ENCODE measurements around the gene ELP1. TPM values are rescaled to one million over a fixed set of nuclear protein-coding genes. Genes with fewer than 3 reads are reported as not detected.
"Not testable (repeated sequence)": the region's sequence is repeated elsewhere in the genome, so short reads cannot be mapped to it uniquely, and the experiment has no call there.

Gene ELP1
- total RNA-seq, 1 donor from 2014 or later, result 10.4 TPM

- DNase-seq (ENCODE audit: low spot score) (no peak), ATAC-seq (no peak)
These were observed 74.3 kb downstream of the ELP1 start for GRCh38 chr9:108859459-108860114.

GRCh38 chr9:108857572-108857971, 76.4 kb downstream of the ELP1 start:
- DNase-seq (ENCODE audit: low spot score) (no peak), ATAC-seq (no peak)

DNA sequence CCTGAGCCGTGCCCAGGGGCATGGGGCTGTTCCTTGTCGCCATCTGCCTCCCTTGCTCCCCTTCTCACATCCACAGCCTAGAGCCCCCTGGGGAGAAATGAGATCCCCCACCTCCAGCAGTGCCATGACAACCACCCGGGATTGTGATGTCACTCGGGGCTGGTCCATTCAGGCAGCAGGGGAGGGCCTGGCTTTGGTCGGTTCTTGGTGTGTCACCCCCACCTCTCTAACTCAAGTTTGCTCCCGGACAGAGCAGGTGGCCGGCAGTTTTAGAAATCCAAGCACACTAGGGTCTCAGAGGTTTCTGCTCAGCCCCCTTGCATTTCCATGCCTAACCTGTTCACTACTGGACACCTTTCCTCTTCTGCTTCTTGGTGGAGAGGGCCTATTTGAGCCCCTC, 78.0 kb downstream of the ELP1 start, which contains the start of gene ACTL7B:
Gene ACTL7B, minus strand, starts transcription at position 99 of the 400 bp plus-strand sequence. Its CDS starts 56 bp downstream, at position 43.
- ATAC-seq (no peak), DNase-seq (ENCODE audit: low spot score) (no peak)

DNA sequence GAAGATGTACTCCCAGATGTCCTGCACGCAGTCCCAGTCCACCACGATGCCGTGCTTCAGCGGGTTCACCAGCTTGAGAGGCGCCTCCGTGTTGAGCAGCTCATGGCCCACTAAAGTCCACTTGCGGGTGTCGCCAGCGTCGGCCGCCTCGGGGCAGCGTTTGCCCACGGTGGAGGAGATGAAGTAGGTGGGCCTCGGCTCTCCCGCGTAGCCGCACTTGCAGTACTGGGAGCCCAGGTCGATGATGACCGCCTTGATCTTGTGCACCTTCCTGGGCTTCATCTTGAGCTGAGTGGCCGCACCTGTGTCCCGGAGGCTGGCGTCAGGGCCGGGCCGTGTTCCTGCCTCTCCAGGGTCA, 78.4 kb downstream of the ELP1 start:
- DNase-seq (ENCODE audit: low spot score), result no peak
- no peak for ATAC-seq

- DNase-seq (ENCODE audit: low spot score) (no peak), ATAC-seq (no peak)
These were observed 79.0 kb downstream of the ELP1 start for GRCh38 chr9:108854641-108855528.

DNA sequence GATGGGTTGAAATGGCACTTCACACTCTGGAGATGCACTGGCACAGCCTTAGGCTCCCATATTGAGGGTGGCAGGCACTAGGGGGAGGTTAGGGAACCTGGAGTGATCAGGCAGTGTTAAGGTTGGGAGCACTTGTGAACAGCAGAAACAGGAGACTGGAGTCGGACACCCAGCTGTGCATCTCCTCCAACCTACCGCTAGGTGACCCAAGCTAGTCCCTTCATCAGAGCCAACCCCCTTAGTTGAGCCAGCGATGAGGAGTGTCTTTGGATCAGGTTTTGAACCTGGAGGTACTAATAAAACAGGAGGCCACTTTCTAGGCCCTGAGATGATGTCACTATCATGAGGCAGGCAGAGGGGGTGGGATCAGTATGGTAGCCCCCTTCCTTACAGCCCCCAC, 79.8 kb downstream of the ELP1 start:
- DNase-seq (ENCODE audit: low spot score) (no peak), ATAC-seq (no peak)

DNA sequence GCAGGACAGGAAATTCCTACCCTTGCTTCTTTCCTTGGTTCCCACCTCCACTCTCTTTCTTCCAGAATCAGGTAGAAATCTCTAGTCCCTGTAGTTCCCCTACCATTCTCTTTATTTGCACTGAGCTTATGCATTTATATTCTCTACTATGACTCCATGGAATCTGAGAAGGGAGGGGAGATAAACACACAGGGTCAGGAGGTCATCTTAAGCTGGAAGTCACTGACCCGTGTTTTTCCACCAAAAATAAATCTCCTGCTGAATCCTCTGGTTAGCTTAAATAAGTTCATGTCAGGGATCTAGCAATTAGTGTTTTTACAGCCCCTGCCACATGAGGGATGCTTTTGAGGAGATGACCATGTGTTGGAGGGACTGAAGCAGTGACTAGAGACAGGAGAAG, 81.8 kb downstream of the ELP1 start:
- DNase-seq (ENCODE audit: low spot score) (no peak), ATAC-seq (peak; percentile 22)

GRCh38 chr9:108851138-108851537, 82.8 kb downstream of the ELP1 start:
- DNase-seq (ENCODE audit: low spot score) (no peak), ATAC-seq (no peak)

DNA sequence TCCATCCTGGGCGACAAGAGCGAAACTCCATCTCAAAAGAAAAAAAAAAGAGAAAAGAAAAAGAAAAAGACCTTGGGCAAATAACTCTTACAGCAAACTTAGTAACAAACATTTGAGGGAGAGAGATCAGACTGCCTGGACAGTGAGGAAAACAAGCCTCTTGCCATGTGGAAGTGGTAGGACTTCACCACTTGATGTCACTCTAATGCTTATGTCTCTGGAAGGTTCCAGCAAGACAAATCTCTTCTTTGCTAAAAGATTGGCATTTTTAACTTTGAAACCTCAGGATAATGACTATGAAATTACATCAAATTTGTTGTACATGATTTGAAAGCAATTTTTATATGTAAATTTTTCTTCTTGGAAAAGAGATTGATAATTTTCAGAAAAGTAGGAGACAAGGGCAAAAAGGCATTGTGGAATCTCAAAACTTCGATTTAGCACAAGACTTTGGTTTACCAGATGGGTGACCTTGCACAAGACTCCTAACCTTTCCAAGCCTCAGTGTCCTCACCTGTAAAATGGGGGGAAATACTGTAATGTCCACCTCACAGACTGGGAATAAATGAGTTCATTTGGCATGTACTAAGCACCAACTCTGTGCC, 83.5 kb downstream of the ELP1 start:
- DNase-seq (ENCODE audit: low spot score) (no peak), ATAC-seq (peak; percentile 94)

GRCh38 chr9:108848296-108848695, 85.6 kb downstream of the ELP1 start:
- DNase-seq (ENCODE audit: low spot score), result not testable (repeated sequence)

DNA sequence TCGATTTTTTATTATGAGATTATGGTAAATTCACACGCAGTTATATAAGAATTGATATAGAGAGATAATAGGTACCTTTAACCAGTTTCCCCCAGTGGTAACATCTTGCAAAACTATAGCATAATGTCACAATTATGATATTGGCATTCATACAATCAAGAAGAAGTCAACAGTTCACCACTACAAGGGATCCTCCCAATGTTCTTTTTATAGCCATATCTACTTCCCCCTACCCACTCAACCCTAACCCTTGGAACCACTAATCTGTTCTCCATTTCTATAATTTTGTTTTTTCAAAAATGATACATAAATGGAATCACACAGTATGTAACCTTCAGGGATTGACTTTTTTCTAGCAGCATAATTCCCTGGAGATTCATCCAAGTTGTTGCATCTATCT, 88.0 kb downstream of the ELP1 start:
- DNase-seq (ENCODE audit: low spot score) (no peak), ATAC-seq (no peak)

More at GRCh38 chr9:108848296-108848695, 85.6 kb downstream of the ELP1 start:
- not testable (repeated sequence) for ATAC-seq

DNA sequence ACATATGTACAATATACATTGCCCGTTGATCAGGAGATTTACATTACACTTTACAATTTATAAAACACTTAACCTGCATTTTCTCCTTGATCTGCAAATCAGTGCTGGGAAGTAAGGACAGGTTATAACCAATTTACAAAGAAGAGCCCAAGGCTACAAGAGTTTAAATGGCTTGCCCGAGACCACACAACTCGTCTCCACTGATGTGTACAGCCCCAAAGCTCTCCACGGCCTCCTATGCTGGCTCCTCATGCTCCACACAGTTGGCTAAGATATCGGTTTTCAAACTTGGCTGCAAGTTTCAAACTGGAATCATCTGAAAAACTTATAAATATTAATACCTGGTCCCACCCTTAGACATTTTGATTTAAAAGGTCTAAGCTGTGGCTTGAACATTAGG, 88.4 kb downstream of the ELP1 start:
- ATAC-seq (no peak), DNase-seq (ENCODE audit: low spot score) (no peak)

DNA sequence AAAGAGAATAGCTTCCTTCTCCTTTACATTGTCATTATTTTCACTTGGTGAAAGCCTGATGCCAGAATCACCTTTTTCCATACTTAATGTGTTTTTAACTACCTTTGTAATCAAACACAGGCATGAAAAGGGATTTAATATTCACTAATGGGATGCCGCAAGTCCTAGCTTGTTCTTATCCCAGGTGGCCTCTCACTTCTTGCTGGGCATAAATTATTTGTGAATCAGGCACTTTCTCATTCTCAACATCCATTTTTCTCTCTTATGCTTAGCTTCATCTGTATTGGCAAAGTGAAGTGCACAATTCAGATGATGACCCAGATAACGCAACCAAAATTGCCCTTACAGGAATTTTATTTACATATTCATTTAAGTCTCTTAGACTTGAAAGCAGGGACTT, 89.1 kb downstream of the ELP1 start:
- DNase-seq (ENCODE audit: low spot score) (no peak), ATAC-seq (no peak)

DNA sequence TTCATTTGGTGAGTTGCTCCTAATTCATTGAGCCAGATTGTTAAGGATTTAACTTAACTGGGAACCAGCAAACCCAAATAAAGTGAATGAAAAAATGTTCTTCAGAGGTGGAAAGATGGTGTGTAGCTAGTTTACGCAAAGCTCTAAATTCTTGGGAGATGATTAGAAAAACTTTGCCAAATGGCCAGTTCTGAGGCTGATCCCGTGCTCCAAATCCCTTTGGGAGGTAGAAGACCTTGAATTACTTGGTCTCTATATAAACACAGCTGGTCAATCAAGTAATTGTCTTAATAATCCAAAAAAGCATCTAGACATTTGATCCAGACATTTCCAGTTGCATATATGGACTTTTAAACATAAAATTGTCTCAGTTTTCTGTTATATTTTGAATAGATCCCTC, 89.5 kb downstream of the ELP1 start:
- DNase-seq (ENCODE audit: low spot score) (no peak), ATAC-seq (no peak)

GRCh38 chr9:108842610-108843295, 91.2 kb downstream of the ELP1 start:
- ATAC-seq (no peak), DNase-seq (ENCODE audit: low spot score) (no peak)

DNA sequence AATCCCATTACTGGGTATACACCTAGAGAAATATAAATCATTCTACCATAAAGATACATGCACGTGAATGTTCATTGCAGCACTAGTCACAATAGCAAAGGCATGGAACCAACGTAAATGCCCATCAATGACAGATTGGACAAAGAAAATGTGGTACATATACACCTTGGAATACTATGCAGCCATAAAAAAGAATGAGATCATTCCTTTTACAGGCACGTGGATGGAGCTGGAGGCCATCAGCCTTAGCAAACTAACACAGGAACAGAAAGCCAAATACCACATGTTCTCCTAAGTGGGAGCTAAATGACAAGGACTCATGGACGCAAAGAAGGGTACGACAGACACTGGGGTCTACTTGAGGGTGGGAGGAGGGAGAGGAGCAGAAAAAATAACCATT, 94.4 kb downstream of the ELP1 start:
- ATAC-seq; DNase-seq (ENCODE audit: low spot score): not testable (repeated sequence)

DNA sequence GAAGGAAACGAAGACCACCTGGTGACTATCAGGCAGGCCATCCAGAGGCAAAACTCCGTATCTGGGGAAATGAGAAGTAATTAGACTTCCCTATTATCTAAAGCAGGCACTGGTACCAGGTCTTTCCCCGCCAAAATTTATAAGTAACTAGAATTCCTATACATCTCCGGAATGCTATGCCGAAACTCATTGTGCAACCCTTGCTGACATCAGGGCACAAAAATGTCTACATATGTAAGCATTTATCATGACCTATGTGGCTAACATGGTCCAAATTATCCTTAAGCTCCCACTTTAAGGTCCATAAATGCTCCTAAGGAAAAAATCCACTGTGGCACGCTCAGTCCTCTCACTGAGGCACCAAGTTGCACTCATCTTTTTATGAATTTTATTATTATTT, 95.9 kb downstream of the ELP1 start:
- DNase-seq (ENCODE audit: low spot score), result no peak
- ATAC-seq, result no peak

- ATAC-seq (no peak), DNase-seq (ENCODE audit: low spot score) (no peak)
These were observed 96.4 kb downstream of the ELP1 start for GRCh38 chr9:108837530-108837929.

DNA sequence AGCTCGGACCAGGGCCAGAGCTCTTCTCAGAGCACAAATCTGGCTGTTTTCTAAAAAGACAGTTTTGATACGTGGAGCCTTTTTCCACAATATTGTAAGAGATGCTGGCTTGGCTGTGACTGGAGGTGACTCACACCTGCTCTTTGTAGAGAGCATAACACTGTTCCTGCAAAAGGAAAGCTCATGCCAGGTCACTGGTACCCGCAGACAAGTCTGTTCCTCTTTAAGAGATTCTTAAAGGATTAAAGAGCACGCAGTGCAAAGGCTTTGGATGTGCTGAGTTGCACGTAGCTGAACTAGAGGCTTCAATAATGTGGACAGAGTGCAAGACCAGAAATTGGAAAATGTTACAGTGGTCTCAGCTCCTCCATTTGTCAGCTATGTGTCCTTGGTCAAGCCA, 97.1 kb downstream of the ELP1 start:
- DNase-seq (ENCODE audit: low spot score) (no peak), ATAC-seq (no peak)

- no peak for DNase-seq (ENCODE audit: low spot score)
- ATAC-seq, result no peak
These were observed 97.6 kb downstream of the ELP1 start for GRCh38 chr9:108836319-108836718.

DNA sequence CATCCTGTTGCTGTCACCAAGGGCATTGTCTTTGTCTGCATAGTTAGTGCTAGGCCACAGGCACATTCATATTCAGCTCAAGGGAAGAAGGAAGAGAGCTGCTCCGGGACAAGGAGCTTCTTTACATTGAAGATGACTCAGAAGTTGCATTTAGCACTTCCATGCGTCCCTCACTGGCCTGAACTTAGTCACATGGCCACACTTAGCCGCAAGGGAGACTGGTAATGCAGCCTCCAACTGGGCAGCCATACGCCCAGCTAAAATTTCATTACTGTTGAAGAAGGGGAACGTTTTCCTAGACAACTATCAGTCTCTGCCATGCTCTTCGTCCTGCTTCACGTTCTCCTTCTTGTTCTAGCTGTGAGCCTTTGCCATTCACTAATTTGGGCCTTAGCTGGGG, 98.1 kb downstream of the ELP1 start:
- ATAC-seq (no peak), DNase-seq (ENCODE audit: low spot score) (no peak)
